B cell (primary cell): ENCODE results near the gene HARS2. TPM values are rescaled to one million over a fixed set of nuclear protein-coding genes. Genes with fewer than 3 reads are reported as not detected.

Source experiments
- ATAC-seq: fragments of 200-7000 bp; cut with Tn5 transposase; one replicate; pipeline ENCODE4 v1.10.0; 2021; ENCODE audit warnings: low read depth, mild to moderate bottlenecking, moderate number of reproducible peaks, moderate library complexity
- CTCF ChIA-PET: fragments of 350-600 bp; sonication (Branson Sonifier 250); formaldehyde crosslinking; loops from one replicate; lab custom pipeline; 2021; ENCODE audit warnings: antibody characterized with exemption, inconsistent platforms; lab: Charles Lee
- POLR2A ChIA-PET: fragments of 350-600 bp; sonication (Branson Sonifier 250); formaldehyde crosslinking; loops from one replicate; lab custom pipeline; 2021; ENCODE audit warnings: antibody characterized with exemption; lab: Charles Lee
- DNase-seq: peaks from one replicate; pipeline ENCODE4 v3.0.0; 2013
- H2AFZ ChIP-seq: 2 replicates; pipeline ENCODE4 v1.6.1; 2012; ENCODE audit warnings: mild to moderate bottlenecking, low read depth, low read length; ENCODE audit not compliant: insufficient read depth, poor library complexity, severe bottlenecking
- H3K27ac ChIP-seq, 2 donors: 1 replicate in 1 of 2; 2 replicates in 1 of 2; pipeline ENCODE4 v1.5.1; 2012 to 2013; ENCODE audit warnings: low read length in 2 of 2, mild to moderate bottlenecking in 2 of 2, moderate library complexity in 1 of 2
- H3K27me3 ChIP-seq, 4 experiments: fragments of 200-600 bp in 1 of 4; sonication (generic) in 1 of 4; replicated peaks in 1 of 4; 1 replicate in 2 of 4; 2 replicates in 2 of 4; pipeline versions ENCODE4 v1.6.1 to v1.7.0; 2013 to 2016; ENCODE audit warnings: low read length in 3 of 4, mild to moderate bottlenecking in 2 of 4, mixed read lengths in 1 of 4, moderate library complexity in 1 of 4; ENCODE audit not compliant: insufficient read depth in 4 of 4, control insufficient read depth in 3 of 4; ENCODE audit errors: control extremely low read depth in 1 of 4
- H3K36me3 ChIP-seq, 2 experiments: replicated peaks in 1 of 2; 1 replicate in 1 of 2; 2 replicates in 1 of 2; pipeline versions ENCODE4 v1.6.1 to v1.7.1; 2013; ENCODE audit warnings: low read length in 1 of 2; ENCODE audit not compliant: insufficient read depth in 2 of 2, control insufficient read depth in 1 of 2; ENCODE audit errors: control extremely low read depth in 1 of 2, extremely low read depth in 1 of 2
- H3K4me1 ChIP-seq, 2 donors: fragments of 200-600 bp in 1 of 2; sonication (generic) in 1 of 2; 1 replicate in 1 of 2; 2 replicates in 1 of 2; pipeline versions ENCODE4 v1.5.1 to v1.6.1; 2013 to 2017; ENCODE audit warnings: low read length in 2 of 2; ENCODE audit not compliant: control insufficient read depth in 2 of 2, insufficient read depth in 2 of 2
- H3K4me2 ChIP-seq: replicated peaks from 2 replicates; pipeline ENCODE3; 2012; ENCODE audit warnings: mild to moderate bottlenecking, low read depth, low read length; ENCODE audit not compliant: poor library complexity, severe bottlenecking
- H3K4me3 ChIP-seq, 5 experiments: fragments of 200-600 bp in 1 of 5; sonication (generic) in 1 of 5; 1 replicate in 3 of 5; 2 replicates in 2 of 5; pipeline versions ENCODE4 v1.5.1 to v1.7.0; 2011 to 2016; ENCODE audit warnings: low read length in 4 of 5, mild to moderate bottlenecking in 4 of 5, low read depth in 2 of 5, control low read depth in 1 of 5, moderate library complexity in 1 of 5; ENCODE audit not compliant: insufficient read depth in 1 of 5; ENCODE audit errors: control extremely low read depth in 1 of 5, extremely low read depth in 1 of 5
- H3K79me2 ChIP-seq: fragments of 200-600 bp; sonication (generic); one replicate; pipeline ENCODE4 v1.6.0; 2016; ENCODE audit warnings: low read length; ENCODE audit not compliant: control insufficient read depth, insufficient read depth
- H3K9ac ChIP-seq: fragments of 200-600 bp; sonication (generic); 2 replicates; pipeline ENCODE4 v1.6.1; 2017; ENCODE audit warnings: mild to moderate bottlenecking, low read length, moderate library complexity
- H3K9me3 ChIP-seq, 3 donors: one replicate each; pipeline versions ENCODE4 v1.6.1 to v1.7.1; 2013; ENCODE audit warnings: low read length in 2 of 3; ENCODE audit not compliant: control insufficient read depth in 2 of 3, insufficient read depth in 1 of 3; ENCODE audit errors: control extremely low read depth in 1 of 3
- H4K20me1 ChIP-seq: 2 replicates; pipeline ENCODE4 v1.6.0; 2012; ENCODE audit warnings: mild to moderate bottlenecking, low read length; ENCODE audit not compliant: insufficient read depth, control insufficient read depth, poor library complexity, severe bottlenecking
- H3K27ac Mint-ChIP-seq: one replicate; pipeline ENCODE4 v1.8.0; 2021; ENCODE audit warnings: mixed read lengths
- H3K27me3 Mint-ChIP-seq: one replicate; pipeline ENCODE4 v1.8.0; 2021; ENCODE audit warnings: mixed read lengths
- H3K4me1 Mint-ChIP-seq: one replicate; pipeline ENCODE4 v1.8.0; 2021; ENCODE audit warnings: mixed read lengths
- H3K4me3 Mint-ChIP-seq: one replicate; pipeline ENCODE4 v1.8.0; 2021; ENCODE audit warnings: mixed read lengths
- H3K9me3 Mint-ChIP-seq: one replicate; pipeline ENCODE4 v1.8.0; 2022; ENCODE audit warnings: mixed read lengths; ENCODE audit not compliant: insufficient read depth
- EZH2 ChIP-seq: IDR thresholded peaks from 2 replicates; pipeline ENCODE4 v1.6.1; 2012; ENCODE audit warnings: borderline replicate concordance, low read depth, mild to moderate bottlenecking, moderate library complexity, low read length; ENCODE audit not compliant: insufficient read depth, poor library complexity, severe bottlenecking
- WGBS: methylation state at CpG from one replicate; pipeline ENCODE4 v1.1.5; 2013; ENCODE audit warnings: missing lambda C conversion rate; ENCODE audit not compliant: insufficient coverage; 5-methylcytosine and 5-hydroxymethylcytosine counted together
- intact Hi-C: fragments of 100-400 bp; cut with micrococcal nuclease; formaldehyde crosslinking; loops from one replicate; pipeline ENCODE4 v1.10.0; 2022
- polyA plus RNA-seq: library from polyadenylated mRNA; depleted of rRNA; stranded (reverse); fragments of >200 nt; gene quantifications from 2 replicates; pipeline ENCODE4 v1.2.3, GENCODE V29; 2012
- total RNA-seq, 2 donors: library from RNA; stranded (reverse); fragments of 120-200 nt in 1 of 2; gene quantifications; 1 replicate in 1 of 2; 2 replicates in 1 of 2; pipeline versions ENCODE4 v1.2.3 to v1.2.4, GENCODE V29; 2013 to 2022
- TF ChIP-seq, protein P1 (sequence below): fragments of 200-600 bp; IDR thresholded peaks from one replicate; pipeline ENCODE4 v1.8.0; 2022; ENCODE audit warnings: antibody characterized with exemption, mild to moderate bottlenecking

Gene HARS2
- total and polyA plus RNA-seq, 2 donors (not counting 1 experiment from before 2014, with no cell fraction given): 27.3 to 68.0 TPM

DNA sequence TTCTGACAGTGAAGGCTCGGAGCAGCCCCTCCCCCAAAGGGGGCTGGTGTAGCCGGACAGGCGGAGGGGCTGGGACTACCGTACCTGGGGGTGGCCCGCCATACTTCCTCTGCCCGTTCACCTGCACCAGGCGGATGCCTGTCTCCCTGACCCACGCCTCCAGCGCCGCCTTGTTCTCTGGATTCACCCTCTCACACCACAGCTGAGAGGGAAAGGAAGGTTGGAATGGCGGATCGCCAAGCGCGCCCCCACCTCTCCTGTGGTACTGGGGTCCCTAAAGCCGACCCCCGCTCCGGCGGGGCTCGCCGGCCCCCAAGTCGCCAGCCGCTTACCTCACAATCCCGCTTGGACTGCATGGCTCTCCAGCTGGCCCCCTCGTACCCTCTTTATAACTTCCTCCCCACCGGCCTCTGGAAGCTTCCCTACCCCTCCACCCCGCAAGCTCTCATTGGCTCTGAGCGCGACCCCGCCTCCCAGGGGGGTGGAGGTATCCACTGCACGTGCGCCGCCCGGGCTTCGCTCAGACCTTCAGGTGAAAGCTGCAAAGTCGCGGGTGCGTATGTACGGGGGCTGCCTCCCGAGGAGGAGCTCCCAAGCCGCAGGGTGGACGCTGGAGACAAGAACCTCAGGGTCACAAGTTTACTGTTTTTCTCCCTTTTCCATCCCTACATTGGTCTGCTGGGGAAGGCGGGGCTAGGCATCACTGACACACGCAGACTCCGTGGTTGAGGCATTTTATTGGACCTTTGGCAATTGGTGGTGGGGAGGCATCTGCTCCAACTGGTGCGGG, 17.9 kb upstream of the HARS2 start, which contains the start of gene DND1:
Gene DND1 (minus strand): TSS at position 390 of the 790 bp plus-strand sequence. CDS start 34 bp downstream, at position 356.
- intact Hi-C loops: no loop called here
- H3K27ac ChIP-seq: no peak within 1 kb of the TSS
- TF ChIP-seq EZH2: no peak
- TF ChIP-seq, protein P1, sequence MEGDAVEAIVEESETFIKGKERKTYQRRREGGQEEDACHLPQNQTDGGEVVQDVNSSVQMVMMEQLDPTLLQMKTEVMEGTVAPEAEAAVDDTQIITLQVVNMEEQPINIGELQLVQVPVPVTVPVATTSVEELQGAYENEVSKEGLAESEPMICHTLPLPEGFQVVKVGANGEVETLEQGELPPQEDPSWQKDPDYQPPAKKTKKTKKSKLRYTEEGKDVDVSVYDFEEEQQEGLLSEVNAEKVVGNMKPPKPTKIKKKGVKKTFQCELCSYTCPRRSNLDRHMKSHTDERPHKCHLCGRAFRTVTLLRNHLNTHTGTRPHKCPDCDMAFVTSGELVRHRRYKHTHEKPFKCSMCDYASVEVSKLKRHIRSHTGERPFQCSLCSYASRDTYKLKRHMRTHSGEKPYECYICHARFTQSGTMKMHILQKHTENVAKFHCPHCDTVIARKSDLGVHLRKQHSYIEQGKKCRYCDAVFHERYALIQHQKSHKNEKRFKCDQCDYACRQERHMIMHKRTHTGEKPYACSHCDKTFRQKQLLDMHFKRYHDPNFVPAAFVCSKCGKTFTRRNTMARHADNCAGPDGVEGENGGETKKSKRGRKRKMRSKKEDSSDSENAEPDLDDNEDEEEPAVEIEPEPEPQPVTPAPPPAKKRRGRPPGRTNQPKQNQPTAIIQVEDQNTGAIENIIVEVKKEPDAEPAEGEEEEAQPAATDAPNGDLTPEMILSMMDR: no peak
- no peaks in the 10 kb centered on the region for H3K4me1 ChIP-seq
- CTCF ChIA-PET: no interaction called here
- no peak within 1 kb of the TSS for H2AFZ ChIP-seq
- H3K4me3 ChIP-seq: no peak within 1 kb of the TSS
- peaks cover 0 to 7% (median 0%) of the 10 kb centered on the region in 3 donors for H3K9me3 ChIP-seq
- no peaks in the 10 kb centered on the region for H3K9me3 Mint-ChIP-seq
- no peak within 1 kb of the TSS for H3K4me2 ChIP-seq
- H3K27ac Mint-ChIP-seq: no peak within 1 kb of the TSS
- ATAC-seq (no peak), DNase-seq (no peak)
- H3K4me1 Mint-ChIP-seq: no peaks in the 10 kb centered on the region
- no peak within 1 kb of the TSS for H3K9ac ChIP-seq
- peaks cover 15% of the 10 kb centered on the region for H3K79me2 ChIP-seq
- no peaks in the 10 kb centered on the region for H3K27me3 ChIP-seq
- peaks cover 0 to 73% of the 10 kb centered on the region in 2 experiments for H3K36me3 ChIP-seq
- POLR2A ChIA-PET: interaction anchor here (0.9 kb wide), 1 partner anchor 9 kb away, joined by 3 read pairs; the partner anchor contains the start of gene WDR55
- no peaks in the 10 kb centered on the region for H4K20me1 ChIP-seq
- H3K27me3 Mint-ChIP-seq: no peaks in the 10 kb centered on the region
- 96% methylated on average over 31 of the region's 45 CpGs for WGBS
- no peak within 1 kb of the TSS for H3K4me3 Mint-ChIP-seq

DNA sequence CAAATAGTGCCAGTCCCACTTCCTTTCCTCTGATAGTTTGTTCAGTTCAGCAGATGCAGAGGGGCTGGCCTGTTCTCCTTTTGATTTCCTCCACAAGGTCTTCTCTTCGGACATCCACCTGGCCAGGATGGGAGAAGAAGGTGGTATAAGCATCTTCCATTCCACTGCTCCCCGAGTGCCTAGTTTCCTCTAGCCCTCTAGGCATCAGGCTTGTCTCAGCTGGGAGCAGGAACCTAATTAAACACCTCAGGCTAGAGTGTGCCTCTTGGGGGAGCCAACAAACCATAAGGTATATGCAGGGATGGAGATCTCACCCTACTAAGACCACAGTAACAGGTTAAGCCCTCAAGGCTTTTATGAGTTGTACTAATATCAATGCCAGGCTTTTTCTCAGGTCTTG, 17.0 kb upstream of the HARS2 start:
- WGBS: no CpG with 5 or more reads among the region's 2 CpGs
- ATAC-seq (no peak), DNase-seq (no peak)
- peaks cover 0 to 67% of the 10 kb centered on the region in 2 experiments for H3K36me3 ChIP-seq
- TF ChIP-seq EZH2: no peak
- TF ChIP-seq, protein P1: no peak
- no peaks in the 10 kb centered on the region for H3K4me1 Mint-ChIP-seq
- H3K27me3 ChIP-seq: no peaks in the 10 kb centered on the region
- H3K27me3 Mint-ChIP-seq: no peaks in the 10 kb centered on the region
- intact Hi-C loops: no loop called here
- POLR2A ChIA-PET: no interaction called here
- H3K4me3 Mint-ChIP-seq: no peak overlapping the region
- CTCF ChIA-PET: no interaction called here
- no peak overlapping the region for H3K9ac ChIP-seq
- no peak overlapping the region for H3K4me2 ChIP-seq
- H3K4me1 ChIP-seq: no peaks in the 10 kb centered on the region
- no peak overlapping the region for H3K27ac Mint-ChIP-seq
- peaks cover 0 to 7% (median 0%) of the 10 kb centered on the region in 3 donors for H3K9me3 ChIP-seq
- H3K4me3 ChIP-seq: no peak overlapping the region
- H4K20me1 ChIP-seq: no peaks in the 10 kb centered on the region
- H3K9me3 Mint-ChIP-seq: no peaks in the 10 kb centered on the region
- no peak overlapping the region for H3K27ac ChIP-seq
- peaks cover 9% of the 10 kb centered on the region for H3K79me2 ChIP-seq
- H2AFZ ChIP-seq: no peak overlapping the region
